Gastrocnemius medialis (tissue), 4 donors: ENCODE data around the gene TAS1R2. TPM values are rescaled to one million over a fixed set of nuclear protein-coding genes. Genes with fewer than 3 reads are reported as not detected.

Source experiments
- ATAC-seq, 2 donors: fragments of 150-250 bp; one replicate each; pipeline ENCODE4 v1.9.1; 2016
- DNase-seq, 2 donors: peaks; one replicate each; pipeline ENCODE4 v3.0.0-alpha.2; 2019
- H3K27ac ChIP-seq, 4 donors: fragments of 200-600 bp; sonication (generic); 1 replicate in 1 of 4; 2 replicates in 3 of 4; pipeline ENCODE4 v1.5.1; 2016 to 2018; ENCODE audit warnings: mild to moderate bottlenecking in 2 of 4, moderate library complexity in 1 of 4
- H3K27me3 ChIP-seq, 3 donors: fragments of 200-600 bp; sonication (generic) in 2 of 3; 1 replicate in 1 of 3; 2 replicates in 2 of 3; pipeline versions ENCODE4 v1.5.1 to v1.6.0; 2016 to 2019; ENCODE audit warnings: mild to moderate bottlenecking in 1 of 3, moderate library complexity in 1 of 3
- H3K36me3 ChIP-seq, 2 donors: fragments of 200-600 bp; sonication (generic) in 1 of 2; one replicate each; pipeline ENCODE4 v1.5.1; 2017 to 2018
- H3K4me1 ChIP-seq, 2 donors: fragments of 200-600 bp; sonication (generic) in 1 of 2; one replicate each; pipeline ENCODE4 v1.5.1; 2016 to 2017; ENCODE audit warnings: mild to moderate bottlenecking in 2 of 2
- H3K4me3 ChIP-seq, 4 donors: fragments of 200-600 bp; sonication (generic) in 3 of 4; 1 replicate in 1 of 4; 2 replicates in 3 of 4; pipeline ENCODE4 v1.5.1; 2016 to 2019; ENCODE audit warnings: mild to moderate bottlenecking in 2 of 4
- H3K9me3 ChIP-seq, 3 donors: fragments of 200-600 bp; sonication (generic) in 2 of 3; 1 replicate in 1 of 3; 2 replicates in 2 of 3; pipeline ENCODE4 v1.5.1; 2016 to 2019
- POLR2A ChIP-seq, 2 donors: fragments of 450-650 bp; IDR thresholded peaks; one replicate each; pipeline ENCODE4 v1.6.1; 2017; ENCODE audit warnings: antibody characterized with exemption in 2 of 2, mild to moderate bottlenecking in 2 of 2, moderate library complexity in 2 of 2
- in situ Hi-C, 4 donors: fragments of 200-750 bp; cut with MboI; loops; one replicate each; pipeline versions ENCODE4 v1.15.0 to v1.8.0; 2017; ENCODE audit warnings: low sequenced_read_pairs in 4 of 4
- intact Hi-C: fragments of 100-400 bp; cut with DNase I; formaldehyde crosslinking; loops from one replicate; pipeline ENCODE4 v1.15.1; 2023; ENCODE audit warnings: low total_unique reads
- total RNA-seq, 4 donors: library from RNA; depleted of rRNA; stranded (reverse); fragments of >200 nt; gene quantifications; one replicate each; pipeline versions ENCODE4 v1.1.0 to v1.2.3, GENCODE V29; 2016
- TF ChIP-seq, protein P1 (sequence below), 5 experiments: fragments of 450-650 bp in 3 of 5; fragments of 200-600 bp in 2 of 5; sonication (generic) in 2 of 5; IDR thresholded peaks in 4 of 5; conservative IDR thresholded peaks in 1 of 5; 1 replicate in 4 of 5; 2 replicates in 1 of 5; pipeline ENCODE4 v1.5.1; 2016 to 2019; ENCODE audit warnings: antibody characterized with exemption in 5 of 5, mild to moderate bottlenecking in 3 of 5, moderate library complexity in 3 of 5

Gene TAS1R2
- total RNA-seq, 4 donors from 2014 or later = not detected

DNA sequence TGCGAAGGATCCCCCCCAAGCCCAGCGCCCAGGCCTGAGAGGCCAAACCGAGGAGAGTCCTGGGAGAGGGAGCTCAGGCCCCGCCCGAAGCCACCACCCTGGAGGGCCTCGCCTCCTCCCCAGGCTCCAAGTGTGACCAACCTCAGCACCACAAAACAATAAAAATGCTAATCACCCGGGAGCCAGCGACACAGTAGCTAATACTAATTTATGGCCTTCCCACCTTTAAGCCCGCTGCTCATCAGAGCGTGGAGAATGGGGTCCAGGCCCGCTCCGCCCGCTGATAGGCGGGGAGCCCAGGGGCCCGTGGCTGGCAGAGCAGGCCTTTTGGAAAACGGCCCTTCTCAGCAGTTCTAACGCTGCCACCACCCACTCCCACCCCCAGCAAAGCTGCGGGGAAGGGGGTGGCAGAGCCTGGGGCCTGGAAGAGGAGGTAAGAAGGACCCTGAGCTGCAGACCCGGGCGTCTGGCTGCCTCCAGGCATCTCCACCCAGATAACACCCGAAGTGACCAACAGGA lies 20.4 kb upstream of the TAS1R2 start:
- Histone ChIP-seq H3K4me3 (no peak overlapping the region), H3K27me3 (no peaks in the 10 kb centered on the region), H3K9me3 (no peaks in the 10 kb centered on the region), H3K4me1 (peaks cover 8 to 20% of the 10 kb centered on the region in 2 donors), H3K36me3 (no peaks in the 10 kb centered on the region), H3K27ac (no peak overlapping the region)
- in situ Hi-C loops = no loop called here
- ATAC-seq (no peak), DNase-seq (no peak)
- intact Hi-C loops = loop anchor here (5.0 kb wide), 1 partner anchor 1788 kb away; no protein-coding TSS in a partner anchor
- TF ChIP-seq, protein P1, sequence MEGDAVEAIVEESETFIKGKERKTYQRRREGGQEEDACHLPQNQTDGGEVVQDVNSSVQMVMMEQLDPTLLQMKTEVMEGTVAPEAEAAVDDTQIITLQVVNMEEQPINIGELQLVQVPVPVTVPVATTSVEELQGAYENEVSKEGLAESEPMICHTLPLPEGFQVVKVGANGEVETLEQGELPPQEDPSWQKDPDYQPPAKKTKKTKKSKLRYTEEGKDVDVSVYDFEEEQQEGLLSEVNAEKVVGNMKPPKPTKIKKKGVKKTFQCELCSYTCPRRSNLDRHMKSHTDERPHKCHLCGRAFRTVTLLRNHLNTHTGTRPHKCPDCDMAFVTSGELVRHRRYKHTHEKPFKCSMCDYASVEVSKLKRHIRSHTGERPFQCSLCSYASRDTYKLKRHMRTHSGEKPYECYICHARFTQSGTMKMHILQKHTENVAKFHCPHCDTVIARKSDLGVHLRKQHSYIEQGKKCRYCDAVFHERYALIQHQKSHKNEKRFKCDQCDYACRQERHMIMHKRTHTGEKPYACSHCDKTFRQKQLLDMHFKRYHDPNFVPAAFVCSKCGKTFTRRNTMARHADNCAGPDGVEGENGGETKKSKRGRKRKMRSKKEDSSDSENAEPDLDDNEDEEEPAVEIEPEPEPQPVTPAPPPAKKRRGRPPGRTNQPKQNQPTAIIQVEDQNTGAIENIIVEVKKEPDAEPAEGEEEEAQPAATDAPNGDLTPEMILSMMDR (IDR thresholded peaks at IDR 0.05 in 4 of 5, conservative IDR thresholded peaks at IDR 0.05 in 1 of 5) = no peak
- no peak for TF ChIP-seq POLR2A (IDR thresholded peaks at IDR 0.05)

DNA sequence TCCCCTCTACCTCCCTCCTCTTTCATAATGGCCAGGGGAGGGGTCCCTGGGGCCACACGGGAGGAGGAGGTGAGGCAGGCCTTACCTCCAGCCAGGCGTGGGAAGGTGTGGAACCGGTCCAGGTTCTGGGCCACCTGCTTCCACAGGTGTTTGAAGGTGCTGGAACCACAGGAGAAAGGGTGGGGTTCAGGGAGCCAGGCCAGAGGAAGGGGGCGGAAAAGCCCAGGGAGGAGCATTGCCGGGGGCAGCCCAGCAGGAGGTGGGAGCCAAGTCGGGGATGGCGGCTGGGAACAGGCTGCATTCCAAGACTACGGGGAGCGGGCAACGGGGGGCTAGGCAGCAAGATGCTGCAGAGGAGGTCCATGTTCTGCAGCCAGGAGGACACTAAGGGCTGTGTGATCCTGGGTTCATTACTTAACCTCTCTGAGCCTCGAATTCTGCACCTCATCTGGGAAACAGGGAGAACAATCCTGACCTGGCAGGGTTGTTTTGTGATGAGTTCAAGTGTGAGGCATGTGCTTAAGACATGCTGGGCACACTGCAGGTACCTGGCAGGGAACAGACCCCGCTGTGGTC lies 19.8 kb upstream of the TAS1R2 start:
- Histone ChIP-seq H3K4me1 (peaks cover 4 to 17% of the 10 kb centered on the region in 2 donors), H3K4me3 (no peak overlapping the region), H3K36me3 (no peaks in the 10 kb centered on the region), H3K27ac (no peak overlapping the region), H3K9me3 (no peaks in the 10 kb centered on the region), H3K27me3 (no peaks in the 10 kb centered on the region)
- intact Hi-C loops (no loop called here), in situ Hi-C loops (no loop called here)
- ATAC-seq = no peak
- no peak for DNase-seq
- TF ChIP-seq POLR2A (IDR thresholded peaks at IDR 0.05) = no peak
- TF ChIP-seq, protein P1 (IDR thresholded peaks at IDR 0.05 in 4 of 5, conservative IDR thresholded peaks at IDR 0.05 in 1 of 5) = no peak

DNA sequence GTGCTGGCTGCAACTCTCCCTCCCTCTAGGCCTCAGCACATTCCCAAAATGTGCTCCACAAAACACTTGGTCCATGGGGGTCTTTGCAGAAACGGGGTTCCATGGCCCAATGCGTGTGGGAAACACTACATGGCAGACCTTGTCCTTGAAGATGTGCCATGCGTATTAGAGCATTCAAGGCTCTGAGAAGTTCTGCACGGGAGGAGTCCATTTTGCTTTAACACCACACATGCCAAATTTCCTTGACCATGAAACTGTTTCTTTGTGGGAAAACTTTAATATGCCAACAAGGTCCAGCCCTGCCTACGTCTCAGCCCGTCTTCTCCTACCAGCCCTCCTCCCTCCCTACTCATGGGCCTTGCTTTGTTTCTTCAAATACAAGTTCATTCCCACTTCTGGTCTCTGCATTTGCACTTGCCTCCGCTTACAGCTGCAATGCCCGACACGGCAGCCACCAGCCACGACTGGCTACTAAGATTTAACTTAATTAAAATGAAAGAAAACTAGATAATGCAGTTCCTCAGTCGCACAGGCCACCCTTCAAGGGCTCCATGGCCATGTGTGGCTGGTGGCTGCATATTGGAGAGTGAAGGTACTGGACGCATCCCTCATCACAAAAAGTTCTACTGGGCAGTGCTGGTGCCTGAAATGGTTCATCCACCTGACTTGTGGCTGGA lies 19.2 kb upstream of the TAS1R2 start:
- H3K9me3 ChIP-seq = no peaks in the 10 kb centered on the region
- intact Hi-C loops (no loop called here), in situ Hi-C loops (no loop called here)
- peaks cover 4 to 14% of the 10 kb centered on the region in 2 donors for H3K4me1 ChIP-seq
- H3K4me3 ChIP-seq = no peak overlapping the region
- H3K27me3 ChIP-seq = no peaks in the 10 kb centered on the region
- H3K36me3 ChIP-seq = no peaks in the 10 kb centered on the region
- no peak overlapping the region for H3K27ac ChIP-seq
- ATAC-seq (no peak), DNase-seq (no peak)
- TF ChIP-seq, protein P1 (IDR thresholded peaks at IDR 0.05 in 4 of 5, conservative IDR thresholded peaks at IDR 0.05 in 1 of 5) = no peak
- TF ChIP-seq POLR2A (IDR thresholded peaks at IDR 0.05) = no peak

DNA sequence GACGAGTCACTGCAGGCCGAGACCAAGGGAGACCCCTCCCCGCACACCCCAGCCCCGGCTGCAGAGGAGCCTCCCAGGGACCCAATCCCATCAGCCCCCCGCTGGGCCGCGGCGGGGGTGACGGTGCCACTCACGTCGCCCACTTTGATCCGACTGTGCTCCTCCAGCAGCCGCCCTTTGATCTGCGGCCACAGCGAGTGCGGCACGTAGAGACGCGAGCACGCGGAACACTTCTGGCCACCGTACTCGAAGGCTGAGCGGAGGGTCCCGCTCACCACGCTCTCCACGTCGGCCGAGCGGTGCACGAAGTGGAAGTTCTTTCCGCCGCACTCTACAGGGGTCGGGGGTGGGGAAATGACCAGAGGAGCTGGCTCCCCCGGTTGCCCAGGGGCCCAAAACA lies 17.8 kb upstream of the TAS1R2 start:
- ATAC-seq = no peak
- H3K9me3 ChIP-seq = no peaks in the 10 kb centered on the region
- intact Hi-C loops (no loop called here), in situ Hi-C loops (no loop called here)
- no peak overlapping the region for H3K27ac ChIP-seq
- H3K36me3 ChIP-seq = peaks cover 0 to 8% of the 10 kb centered on the region in 2 donors
- DNase-seq = no peak
- no peak overlapping the region for H3K4me3 ChIP-seq
- H3K27me3 ChIP-seq = no peaks in the 10 kb centered on the region
- TF ChIP-seq, protein P1 (IDR thresholded peaks at IDR 0.05 in 4 of 5, conservative IDR thresholded peaks at IDR 0.05 in 1 of 5) = no peak
- peaks cover 0 to 8% of the 10 kb centered on the region in 2 donors for H3K4me1 ChIP-seq
